ENCODE results near the gene IGHMBP2. TPM values are rescaled to one million over a fixed set of nuclear protein-coding genes. Genes with fewer than 3 reads are reported as not detected.
"Not testable (repeated sequence)": the region's sequence is repeated elsewhere in the genome, so short reads cannot be mapped to it uniquely, and the experiment has no call there.

Gene IGHMBP2
- total RNA-seq, 6 experiments from 2014 or later: 5.8 to 21.2 (median 11.5) TPM

GRCh38 chr11:68968306-68969250 lies 64.9 kb downstream of the IGHMBP2 start:
- Histone ChIP-seq H3K9me3 (no peaks in the 10 kb centered on the region), H3K36me3 (no peaks in the 10 kb centered on the region), H3K4me1 (no peaks in the 10 kb centered on the region), H3K4me3 (no peak overlapping the region), H3K27ac (no peak overlapping the region), H3K27me3 (no peaks in the 10 kb centered on the region)
- TF ChIP-seq POLR2A (IDR thresholded peaks at IDR 0.05): no peak
- TF ChIP-seq CTCF (IDR thresholded peaks at IDR 0.05): no peak
- ATAC-seq (no peak), DNase-seq (peak in 1 of 3 donors; percentile 34)
- intact Hi-C loops (cut with DNase I): no loop called here
- 88% methylated on average over 20 of the region's 29 CpGs for WGBS (ENCODE audit: insufficient coverage, low coverage, low lambda C conversion rate, missing lambda C conversion rate)

- no peak overlapping the region for H3K27ac ChIP-seq
- H3K4me1 ChIP-seq: no peaks in the 10 kb centered on the region
- no peaks in the 10 kb centered on the region for H3K36me3 ChIP-seq
- ATAC-seq: no peak
- no peak overlapping the region for H3K4me3 ChIP-seq
- no peak for TF ChIP-seq CTCF (IDR thresholded peaks at IDR 0.05)
- intact Hi-C loops (cut with DNase I): no loop called here
- no peak for DNase-seq
- no peaks in the 10 kb centered on the region for H3K27me3 ChIP-seq
- WGBS (ENCODE audit: insufficient coverage, low coverage, low lambda C conversion rate, missing lambda C conversion rate): 70% methylated on average over 8 of the region's 8 CpGs
- H3K9me3 ChIP-seq: no peaks in the 10 kb centered on the region
Measured at GRCh38 chr11:68969386-68969785, 65.7 kb downstream of the IGHMBP2 start.

- peak in 1 of 3 donors; percentile 24 for DNase-seq
- Histone ChIP-seq H3K4me3 (no peak overlapping the region), H3K27ac (no peak overlapping the region), H3K27me3 (no peaks in the 10 kb centered on the region), H3K4me1 (no peaks in the 10 kb centered on the region), H3K9me3 (no peaks in the 10 kb centered on the region), H3K36me3 (no peaks in the 10 kb centered on the region)
- no peak for ATAC-seq
- intact Hi-C loops (cut with DNase I): no loop called here
- WGBS (ENCODE audit: insufficient coverage, low coverage, low lambda C conversion rate, missing lambda C conversion rate): 50% methylated on average over 3 of the region's 8 CpGs
- TF ChIP-seq POLR2A (IDR thresholded peaks at IDR 0.05) (no peak), CTCF (IDR thresholded peaks at IDR 0.05) (no peak)
Measured at GRCh38 chr11:68970921-68971636, 67.4 kb downstream of the IGHMBP2 start.

- Histone ChIP-seq H3K4me1 (no peaks in the 10 kb centered on the region), H3K36me3 (no peaks in the 10 kb centered on the region), H3K9me3 (no peaks in the 10 kb centered on the region), H3K27me3 (no peaks in the 10 kb centered on the region), H3K27ac (no peak overlapping the region), H3K4me3 (no peak overlapping the region)
- ATAC-seq (no peak), DNase-seq (peak in 1 of 3 donors; percentile 18)
- WGBS (ENCODE audit: insufficient coverage, low coverage, low lambda C conversion rate, missing lambda C conversion rate): 76% methylated on average over 4 of the region's 4 CpGs
- TF ChIP-seq CTCF (IDR thresholded peaks at IDR 0.05): no peak
- TF ChIP-seq POLR2A (IDR thresholded peaks at IDR 0.05): no peak
- intact Hi-C loops (cut with DNase I): no loop called here
Measured at GRCh38 chr11:68973219-68973618, 69.5 kb downstream of the IGHMBP2 start.

GRCh38 chr11:68973706-68974105 lies 70.0 kb downstream of the IGHMBP2 start:
- H3K27ac ChIP-seq; H3K36me3 ChIP-seq; intact Hi-C loops (cut with DNase I); H3K27me3 ChIP-seq; H3K4me3 ChIP-seq; H3K4me1 ChIP-seq; H3K9me3 ChIP-seq; ATAC-seq: not testable (repeated sequence)
- DNase-seq: peak in 1 of 3 donors; percentile 11
- 87% methylated on average over 3 of the region's 12 CpGs for WGBS (ENCODE audit: insufficient coverage, low coverage, low lambda C conversion rate, missing lambda C conversion rate)
